ENCODE data around the gene GFOD1.
"Not testable (repeated sequence)": the region's sequence is repeated elsewhere in the genome, so short reads cannot be mapped to it uniquely, and the experiment has no call there.

GFOD1 gene

DNA sequence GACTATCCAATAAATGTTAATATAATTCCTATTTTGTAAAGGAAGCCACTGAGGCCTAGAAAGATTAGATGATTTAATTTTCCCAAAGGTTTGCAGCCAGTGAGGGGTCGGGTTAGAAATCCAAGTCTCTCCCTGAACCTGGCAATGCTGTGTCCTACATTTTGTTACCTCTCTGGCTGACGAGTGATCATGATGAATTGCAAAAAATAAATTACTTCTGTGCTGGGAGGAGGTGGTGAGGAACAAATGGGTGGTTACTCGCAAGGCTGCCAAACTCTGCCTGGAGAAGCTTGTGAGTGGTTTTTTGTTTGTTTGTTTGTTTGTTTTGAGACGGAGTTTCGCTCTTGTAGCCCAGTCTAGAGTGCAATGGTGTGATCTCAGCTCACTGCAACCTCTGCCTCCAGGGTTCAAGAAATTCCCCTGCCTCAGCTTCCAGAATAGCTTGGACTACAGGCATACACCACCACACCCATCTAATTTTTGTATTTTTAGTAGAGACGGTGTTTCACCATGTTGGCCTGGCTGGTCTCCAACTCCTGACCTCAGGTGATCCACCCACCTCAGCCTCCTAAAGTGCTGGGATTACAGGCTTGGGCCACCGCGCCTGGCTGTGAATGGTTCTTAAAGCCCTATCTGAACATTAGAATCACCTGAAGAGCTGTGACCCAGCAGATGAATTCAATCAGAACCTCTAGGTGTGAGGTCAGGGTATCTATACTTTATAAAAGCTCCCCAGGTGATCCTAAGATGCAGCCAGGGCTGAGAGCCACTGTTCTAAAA is 138.9 kb downstream of the GFOD1 start:
- no peak for DNase-seq

GRCh38 chr6:13346245-13346644 is 141.2 kb downstream of the GFOD1 start:
- DNase-seq, result no peak

- no peak for DNase-seq
Measured at GRCh38 chr6:13342414-13343019, 144.9 kb downstream of the GFOD1 start.

DNA sequence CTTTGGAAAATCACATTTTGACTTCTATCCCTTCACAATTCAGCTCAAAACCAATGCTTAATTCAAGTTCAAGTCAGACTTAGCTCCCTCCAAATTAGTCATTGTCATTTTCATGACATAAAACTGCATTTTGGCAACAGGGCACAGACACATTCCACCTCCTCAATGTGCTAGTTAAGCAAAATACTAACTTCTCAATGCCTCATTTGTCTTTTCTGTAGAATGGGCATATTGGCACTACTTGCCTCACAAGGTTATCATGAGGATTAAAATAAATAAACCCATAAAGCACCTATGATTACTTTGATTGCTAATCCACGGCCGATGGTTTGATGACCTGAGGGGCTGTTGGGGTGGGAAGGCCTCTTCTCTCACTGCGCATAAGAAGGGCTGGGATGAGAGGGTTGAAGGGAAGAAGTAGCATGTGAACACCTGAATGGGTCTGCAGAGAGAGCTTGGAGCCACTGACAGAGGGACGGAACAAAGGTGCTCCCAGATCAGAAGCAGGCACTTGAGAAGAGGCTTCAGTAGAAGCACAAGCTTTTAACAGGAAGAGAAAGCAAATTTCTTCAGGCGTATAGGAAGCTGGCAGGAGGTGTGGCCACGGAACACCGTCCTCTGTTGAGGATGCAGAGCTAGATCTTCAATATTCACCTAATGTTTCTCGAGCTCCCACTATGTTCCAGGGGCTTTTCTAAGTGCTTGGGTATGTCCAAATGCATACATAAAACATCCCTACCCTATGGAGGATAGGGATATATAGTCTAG is 147.4 kb downstream of the GFOD1 start:
- DNase-seq, result no peak

DNA sequence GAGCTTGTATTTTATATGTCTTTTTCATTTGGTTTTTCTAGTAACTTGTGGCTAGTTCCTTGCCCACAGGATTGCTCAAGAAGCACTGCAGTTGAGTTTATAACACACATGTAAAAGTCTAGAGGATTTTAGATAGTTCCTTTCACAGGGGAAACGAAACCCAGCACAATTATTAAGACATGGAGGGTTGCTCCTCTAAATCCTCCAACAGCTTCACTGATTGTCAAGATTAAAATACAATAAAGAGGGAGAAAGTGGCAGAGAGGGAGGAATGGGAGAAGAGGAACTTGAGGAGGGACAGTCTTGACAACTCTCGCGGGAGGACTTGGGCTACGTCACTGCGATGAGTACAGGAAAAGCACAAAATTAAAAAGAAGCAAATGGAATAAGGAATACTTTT is 149.4 kb downstream of the GFOD1 start:
- DNase-seq, result no peak

DNA sequence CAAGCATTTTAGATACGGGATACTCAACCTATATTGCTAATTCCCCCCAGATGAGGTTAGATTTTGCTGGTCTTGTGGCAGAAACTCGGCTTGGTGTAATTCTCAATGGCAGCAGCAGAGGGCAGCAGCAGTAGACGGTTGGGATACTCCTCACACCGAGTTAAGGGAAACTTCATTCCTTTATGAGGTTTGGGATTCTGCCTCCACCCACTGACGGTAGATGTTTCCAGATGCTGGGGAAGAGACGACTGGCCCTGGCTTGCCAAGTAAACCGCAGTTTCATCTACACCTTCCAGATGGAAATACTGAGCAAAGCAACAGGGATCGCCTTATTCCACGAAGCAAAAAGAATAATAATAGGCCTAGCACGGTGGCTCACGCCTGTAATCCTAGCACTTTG is 150.8 kb downstream of the GFOD1 start:
- peak; percentile 78 for DNase-seq

GRCh38 chr6:13334953-13335352 is 152.4 kb downstream of the GFOD1 start:
- DNase-seq, result no peak

- DNase-seq, result no peak
Measured at GRCh38 chr6:13332349-13332706, 155.1 kb downstream of the GFOD1 start.

- DNase-seq, result peak; percentile 6
Measured at GRCh38 chr6:13331516-13332348, 155.7 kb downstream of the GFOD1 start.

GRCh38 chr6:13328875-13329183 is 158.6 kb downstream of the GFOD1 start:
- DNase-seq, result no peak

DNA sequence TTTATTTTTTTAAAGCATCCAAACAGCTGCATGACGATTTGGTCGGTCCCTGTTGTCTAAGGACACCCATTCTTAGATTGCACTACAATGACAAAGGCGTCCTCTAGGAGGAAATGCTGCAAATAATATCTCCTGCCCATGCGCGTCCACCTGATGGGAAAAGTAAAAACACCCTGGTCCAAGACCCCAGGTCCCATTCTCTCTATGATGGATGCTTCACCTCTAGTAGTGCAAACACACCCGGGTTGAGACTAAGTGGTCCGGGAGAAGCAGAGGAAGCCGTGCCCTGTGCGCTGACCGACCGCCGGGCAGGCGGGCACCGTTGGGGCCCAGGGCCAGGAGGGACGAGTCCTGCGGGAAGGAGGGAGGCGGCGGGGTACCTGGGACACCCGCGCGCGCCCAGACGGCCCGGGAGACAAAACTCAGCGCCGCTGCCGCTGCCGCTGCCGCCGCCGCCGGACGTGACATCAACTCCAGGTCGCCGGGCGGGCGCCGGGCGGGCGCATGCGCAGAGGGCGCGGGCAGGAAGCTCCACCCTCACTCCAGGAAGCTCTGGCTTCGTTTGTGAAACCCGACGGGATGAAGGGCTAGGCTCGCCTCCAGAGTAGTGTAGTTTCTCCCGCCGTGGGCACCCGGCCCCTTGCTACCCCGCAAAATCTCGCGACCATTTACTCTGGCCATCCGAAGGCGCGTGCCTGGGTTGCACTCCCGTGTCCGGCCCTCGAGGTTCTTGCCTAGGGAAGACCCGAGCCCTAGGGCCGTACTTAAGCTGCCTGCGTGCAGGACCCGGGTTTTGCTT is 159.1 kb downstream of the GFOD1 start, which contains the start of gene TBC1D7:
Gene TBC1D7 (minus strand): TSS at position 462 of the 799 bp plus-strand sequence. CDS start 1,639 bp downstream, outside the sequence.
- DNase-seq, result peak; percentile 89

DNA sequence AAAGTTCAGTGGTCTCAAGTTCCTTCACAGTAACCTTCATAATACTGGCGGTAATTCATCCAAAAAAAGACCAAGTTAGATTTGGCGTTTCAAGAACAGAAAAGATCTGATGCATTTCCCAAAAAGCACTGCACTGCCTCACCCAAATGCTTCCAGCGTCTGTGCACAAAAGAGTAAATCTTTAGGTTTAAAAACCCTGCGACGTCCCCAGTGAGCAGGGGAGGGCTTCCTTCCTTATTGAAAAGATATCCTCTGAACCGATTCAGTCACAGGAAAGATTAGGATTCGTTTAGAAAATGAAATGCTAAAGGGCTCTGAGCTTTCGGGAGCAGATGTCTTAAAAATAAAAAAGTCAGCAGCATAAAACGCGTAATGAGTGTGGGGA is 159.7 kb downstream of the GFOD1 start:
- no peak for DNase-seq

GRCh38 chr6:13326031-13326586 is 161.3 kb downstream of the GFOD1 start:
- not testable (repeated sequence) for DNase-seq

DNA sequence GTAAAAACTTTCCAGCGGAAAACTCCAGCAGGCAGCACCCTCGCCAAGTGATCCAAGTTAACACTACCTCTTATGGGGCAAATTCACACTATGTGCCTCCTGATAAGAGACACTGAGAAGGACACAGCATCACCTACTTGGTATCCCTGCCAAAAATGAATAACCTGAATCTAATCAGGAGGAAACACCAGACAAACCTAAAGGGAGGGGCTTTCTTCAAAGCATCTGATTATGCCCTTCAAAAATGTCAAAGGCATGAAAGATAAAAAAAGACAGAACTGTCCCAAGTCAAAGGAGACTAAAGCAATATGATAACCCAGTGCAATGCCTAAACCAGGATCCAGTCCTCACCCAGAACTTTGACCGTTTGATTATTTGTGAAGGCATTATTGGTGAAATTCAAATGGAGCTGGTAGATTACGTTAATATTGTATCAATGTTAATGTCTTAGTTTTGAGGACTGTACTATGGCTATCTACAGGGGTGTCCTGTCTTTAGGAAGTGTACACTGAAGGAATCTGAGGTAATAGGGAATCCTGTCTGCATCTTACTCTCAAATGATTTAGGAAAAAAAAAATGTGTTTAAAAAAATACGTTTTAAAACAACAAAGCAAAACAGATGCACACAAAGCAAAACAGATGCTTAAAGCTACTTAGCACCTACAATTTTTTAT is 167.4 kb downstream of the GFOD1 start:
- no peak for DNase-seq

GRCh38 chr6:13318821-13319220 is 168.6 kb downstream of the GFOD1 start:
- no peak for DNase-seq

DNA sequence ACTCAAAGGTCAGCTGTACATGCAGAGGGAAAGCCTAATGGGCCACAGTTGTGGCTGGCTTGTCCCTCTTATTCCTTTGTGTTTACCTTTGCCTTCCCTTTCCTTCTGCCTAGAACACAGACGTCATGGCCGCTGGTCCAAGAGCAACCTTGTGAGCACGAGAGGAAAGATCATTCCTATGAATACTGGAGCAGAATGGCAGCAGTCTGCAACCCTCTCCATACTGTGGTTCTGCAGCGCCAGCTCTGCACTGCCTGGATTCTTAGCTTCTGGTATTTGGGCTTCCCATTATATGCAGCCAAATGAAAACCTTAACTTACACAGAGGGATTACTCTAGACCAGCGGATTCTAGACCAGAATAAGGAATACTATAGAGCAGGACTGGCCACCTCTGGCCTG is 171.5 kb downstream of the GFOD1 start:
- DNase-seq, result no peak

DNA sequence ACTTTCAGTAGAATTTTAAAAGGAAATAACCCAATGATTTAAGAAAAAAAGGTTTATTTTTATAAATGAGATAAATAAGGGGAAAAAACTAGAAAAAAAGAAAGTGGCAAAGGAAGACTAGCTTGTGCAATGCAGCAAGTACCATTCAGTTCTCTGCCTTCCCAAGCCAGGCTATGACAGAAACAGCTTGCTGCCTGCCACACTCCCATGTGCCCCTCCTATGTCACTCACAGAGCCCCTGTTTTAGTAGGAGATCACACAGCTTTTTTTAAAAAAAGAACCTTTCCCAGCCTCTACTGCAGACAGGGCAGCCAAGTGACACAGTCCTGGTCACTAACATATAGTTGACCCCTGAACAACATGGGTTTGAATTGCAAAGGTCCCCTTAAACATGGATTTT is 172.6 kb downstream of the GFOD1 start:
- no peak for DNase-seq

GRCh38 chr6:13311155-13311554 is 176.2 kb downstream of the GFOD1 start:
- DNase-seq, result no peak

- DNase-seq, result no peak
Measured at GRCh38 chr6:13308332-13308731, 179.1 kb downstream of the GFOD1 start.

Data from fibroblast of skin of back (primary cell).